GM12878 (cell line): ENCODE results near the gene EXOC4.

Experiments used
- BHLHE40 ChIP-seq, 2 experiments: fragments of 450-650 bp in 1 of 2; IDR thresholded peaks; 2 replicates each; pipeline ENCODE4 v1.6.1; 2011 to 2017; ENCODE audit warnings: low read depth in 2 of 2, borderline replicate concordance in 1 of 2, improper control_type of control experiment in 1 of 2, low read length in 1 of 2, mild to moderate bottlenecking in 1 of 2
- CBX3 ChIP-seq: fragments of 200-600 bp; sonication (generic); IDR thresholded peaks from 2 replicates; pipeline ENCODE4 v1.6.1; 2016; ENCODE audit warnings: low read depth, borderline replicate concordance
- CTCF ChIP-seq, 3 experiments: IDR thresholded peaks in 2 of 3; conservative IDR thresholded peaks in 1 of 3; 2 replicates each; pipeline ENCODE4 v1.5.1; 2011; ENCODE audit warnings: low read depth in 3 of 3, low read length in 3 of 3, mild to moderate bottlenecking in 3 of 3, control low read depth in 2 of 3, moderate library complexity in 2 of 3, inconsistent platforms in 1 of 3, mixed read lengths in 1 of 3; ENCODE audit not compliant: control insufficient read depth in 2 of 3, insufficient read depth in 1 of 3; ENCODE audit errors: extremely low read depth in 1 of 3
- EED ChIP-seq: sonication (generic); IDR thresholded peaks from 2 replicates; pipeline ENCODE4 v1.6.1; 2016; ENCODE audit warnings: antibody characterized with exemption, low read depth
- ETV6 ChIP-seq, 2 experiments: fragments of 450-650 bp in 1 of 2; IDR thresholded peaks in 1 of 2; conservative IDR thresholded peaks in 1 of 2; 2 replicates each; pipeline ENCODE4 v1.6.1; 2014; ENCODE audit warnings: antibody characterized with exemption in 1 of 2, borderline replicate concordance in 1 of 2, low read depth in 1 of 2, mild to moderate bottlenecking in 1 of 2, moderate library complexity in 1 of 2
- NRF1 ChIP-seq: conservative IDR thresholded peaks from 2 replicates; pipeline ENCODE4 v1.6.1; 2011; ENCODE audit warnings: mild to moderate bottlenecking, low read depth, low read length, improper control_type of control experiment
- PAX8 ChIP-seq: fragments of 450-650 bp; IDR thresholded peaks from 2 replicates; pipeline ENCODE4 v1.6.1; 2017; ENCODE audit warnings: mild to moderate bottlenecking, moderate library complexity
- POLR2A ChIP-seq: IDR thresholded peaks from 2 replicates; pipeline ENCODE4 v1.6.1; 2011; ENCODE audit warnings: low read depth, mild to moderate bottlenecking, low read length
- SPI1 ChIP-seq: IDR thresholded peaks from 2 replicates; pipeline ENCODE4 v1.6.1; 2011; ENCODE audit warnings: low read depth, mild to moderate bottlenecking, low read length, moderate library complexity, borderline replicate concordance; ENCODE audit not compliant: insufficient read depth
- SRF ChIP-seq, 2 experiments: IDR thresholded peaks; 2 replicates each; pipeline ENCODE4 v1.6.1; 2011; ENCODE audit warnings: low read depth in 2 of 2, low read length in 2 of 2, mild to moderate bottlenecking in 1 of 2, moderate library complexity in 1 of 2
- TAF1 ChIP-seq: IDR thresholded peaks from 2 replicates; pipeline ENCODE4 v1.6.1; 2011; ENCODE audit warnings: mild to moderate bottlenecking, low read depth, low read length, borderline replicate concordance
- TCF3 ChIP-seq: IDR thresholded peaks from 2 replicates; pipeline ENCODE4 v1.6.1; 2012; ENCODE audit warnings: low read depth, mild to moderate bottlenecking, low read length, borderline replicate concordance; ENCODE audit not compliant: insufficient read depth
- YY1 ChIP-seq: IDR thresholded peaks from 2 replicates; pipeline ENCODE4 v1.6.1; 2011; ENCODE audit warnings: low read depth, mild to moderate bottlenecking, low read length

DNA sequence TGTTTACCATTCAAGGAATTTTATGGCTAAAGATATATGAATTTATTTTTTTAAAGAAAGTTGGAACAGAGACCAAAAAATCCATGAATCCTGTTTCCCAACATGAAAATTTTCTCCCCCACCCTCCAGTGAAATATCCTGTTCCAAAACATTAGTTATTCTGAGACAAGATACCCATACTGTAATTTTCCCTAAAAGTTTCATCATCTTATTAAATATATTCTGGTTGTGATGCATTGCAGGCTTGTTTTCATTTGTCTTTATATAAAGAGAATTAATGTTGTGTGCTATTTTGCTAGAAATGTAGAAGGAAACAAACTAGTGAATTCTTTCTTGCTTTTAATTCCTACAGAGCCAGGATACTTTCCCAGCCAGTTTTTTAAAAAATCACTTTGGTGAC lies 106.6 kb downstream of the EXOC4 start:
- TF ChIP-seq TAF1 (no peak), SRF (IDR thresholded peaks at IDR 0.05; ENCODE audit: low read depth in 2 of 2, low read length in 2 of 2) (no peak), NRF1 (no peak), CTCF (IDR thresholded peaks at IDR 0.05 in 2 of 3, conservative IDR thresholded peaks at IDR 0.05 in 1 of 3; ENCODE audit: control insufficient read depth in 2 of 3, extremely low read depth in 1 of 3, insufficient read depth in 1 of 3, low read depth in 3 of 3, low read length in 3 of 3) (no peak), EED (no peak), ETV6 (conservative IDR thresholded peaks at IDR 0.05 in 1 of 2, IDR thresholded peaks at IDR 0.05 in 1 of 2; ENCODE audit: borderline replicate concordance in 1 of 2, low read depth in 1 of 2) (no peak), YY1 (no peak), POLR2A (no peak), CBX3 (no peak), SPI1 (no peak), PAX8 (no peak), TCF3 (no peak), BHLHE40 (IDR thresholded peaks at IDR 0.05; ENCODE audit: borderline replicate concordance in 1 of 2, low read depth in 2 of 2, low read length in 1 of 2) (no peak)
